HG03342 (cell line): ENCODE results near the gene EML6.

ENCODE experiments used
- ATAC-seq: cut with Tn5 transposase; IDR thresholded peaks from one replicate; pipeline ENCODE4 v1.9.1; 2021; ENCODE audit warnings: mild to moderate bottlenecking, moderate library complexity; ENCODE audit not compliant: unreplicated experiment

The EML6 gene

GRCh38 chr2:54902763-54903162, 179.3 kb downstream of the EML6 start:
- no peak for ATAC-seq

- ATAC-seq: no peak
Observed at GRCh38 chr2:54903736-54904554, 180.5 kb downstream of the EML6 start.

GRCh38 chr2:54904836-54905235, 181.4 kb downstream of the EML6 start:
- ATAC-seq: no peak

GRCh38 chr2:54906716-54907115, 183.3 kb downstream of the EML6 start:
- no peak for ATAC-seq

GRCh38 chr2:54907663-54908062, 184.2 kb downstream of the EML6 start:
- ATAC-seq: no peak

GRCh38 chr2:54908591-54908990, 185.1 kb downstream of the EML6 start:
- ATAC-seq: no peak

GRCh38 chr2:54909001-54909400, 185.5 kb downstream of the EML6 start:
- no peak for ATAC-seq

GRCh38 chr2:54912305-54912704, 188.8 kb downstream of the EML6 start:
- no peak for ATAC-seq

- no peak for ATAC-seq
Observed at GRCh38 chr2:54912893-54913292, 189.4 kb downstream of the EML6 start.

GRCh38 chr2:54914637-54915036, 191.2 kb downstream of the EML6 start:
- no peak for ATAC-seq

GRCh38 chr2:54915101-54915500, 191.6 kb downstream of the EML6 start:
- ATAC-seq: no peak

GRCh38 chr2:54916637-54917036, 193.2 kb downstream of the EML6 start:
- ATAC-seq: no peak

GRCh38 chr2:54918647-54919280, 195.3 kb downstream of the EML6 start:
- no peak for ATAC-seq

GRCh38 chr2:54920660-54921059, 197.2 kb downstream of the EML6 start:
- no peak for ATAC-seq

- no peak for ATAC-seq
Observed at GRCh38 chr2:54924121-54924520, 200.7 kb downstream of the EML6 start.

GRCh38 chr2:54925022-54925421, 201.6 kb downstream of the EML6 start:
- no peak for ATAC-seq

- ATAC-seq: no peak
Observed at GRCh38 chr2:54927085-54927750, 203.8 kb downstream of the EML6 start.

- no peak for ATAC-seq
Observed at GRCh38 chr2:54927751-54928615, 204.5 kb downstream of the EML6 start.

- no peak for ATAC-seq
Observed at GRCh38 chr2:54928719-54929118, 205.3 kb downstream of the EML6 start.

- no peak for ATAC-seq
Observed at GRCh38 chr2:54931473-54931872, 208.0 kb downstream of the EML6 start.

- no peak for ATAC-seq
Observed at GRCh38 chr2:54935389-54935788, 211.9 kb downstream of the EML6 start.
